HEK293 (cell line): ENCODE results near the gene ARHGAP45.
A peak's percentile ranks its signal among the peaks of the same experiment; 100 is the strongest.

Experiments
- AEBP2 ChIP-seq: fragments of 450-650 bp; formaldehyde crosslinking; IDR thresholded peaks from 2 replicates; pipeline ENCODE4 v1.5.1; 2016; ENCODE audit warnings: missing biosample characterization, missing genetic modification characterization, borderline replicate concordance
- CTCF ChIP-seq: fragments of 450-650 bp; formaldehyde crosslinking; IDR thresholded peaks from 2 replicates; pipeline ENCODE4 v1.5.1; 2016; ENCODE audit warnings: missing biosample characterization, missing genetic modification characterization
- EGR2 ChIP-seq: fragments of 450-650 bp; formaldehyde crosslinking; IDR thresholded peaks from 2 replicates; pipeline ENCODE4 v1.5.1; 2016; ENCODE audit warnings: low read depth, missing biosample characterization, missing genetic modification characterization
- GFI1B ChIP-seq: fragments of 450-650 bp; formaldehyde crosslinking; IDR thresholded peaks from 2 replicates; pipeline ENCODE4 v1.5.1; 2016; ENCODE audit warnings: missing biosample characterization, missing genetic modification characterization
- GLIS2 ChIP-seq: fragments of 450-650 bp; formaldehyde crosslinking; IDR thresholded peaks from 2 replicates; pipeline ENCODE4 v1.5.1; 2016; ENCODE audit warnings: missing biosample characterization, missing genetic modification characterization
- INSM2 ChIP-seq: fragments of 450-650 bp; formaldehyde crosslinking; IDR thresholded peaks from 2 replicates; pipeline ENCODE4 v1.5.1; 2016; ENCODE audit warnings: missing biosample characterization, missing genetic modification characterization
- KLF1 ChIP-seq: fragments of 450-650 bp; formaldehyde crosslinking; IDR thresholded peaks from 2 replicates; pipeline ENCODE4 v1.5.1; 2016; ENCODE audit warnings: missing biosample characterization, missing genetic modification characterization
- KLF10 ChIP-seq: fragments of 450-650 bp; IDR thresholded peaks from 2 replicates; pipeline ENCODE4 v1.5.1; 2018; ENCODE audit warnings: missing biosample characterization, mild to moderate bottlenecking, missing genetic modification characterization
- KLF16 ChIP-seq: fragments of 450-650 bp; formaldehyde crosslinking; IDR thresholded peaks from 2 replicates; pipeline ENCODE4 v1.5.1; 2017; ENCODE audit warnings: missing biosample characterization, missing genetic modification characterization
- KLF17 ChIP-seq: fragments of 450-650 bp; formaldehyde crosslinking; IDR thresholded peaks from 2 replicates; pipeline ENCODE4 v1.5.1; 2016; ENCODE audit warnings: missing biosample characterization, missing genetic modification characterization
- PRDM10 ChIP-seq: fragments of 450-650 bp; formaldehyde crosslinking; IDR thresholded peaks from 2 replicates; pipeline ENCODE4 v1.5.1; 2016; ENCODE audit warnings: missing biosample characterization, missing genetic modification characterization
- RBAK ChIP-seq: fragments of 450-650 bp; formaldehyde crosslinking; IDR thresholded peaks from 2 replicates; pipeline ENCODE4 v1.5.1; 2016; ENCODE audit warnings: missing biosample characterization, missing genetic modification characterization
- SCRT2 ChIP-seq: fragments of 450-650 bp; formaldehyde crosslinking; IDR thresholded peaks from 2 replicates; pipeline ENCODE4 v1.5.1; 2016; ENCODE audit warnings: missing biosample characterization, missing genetic modification characterization
- SP7 ChIP-seq: fragments of 450-650 bp; formaldehyde crosslinking; IDR thresholded peaks from 2 replicates; pipeline ENCODE4 v1.5.1; 2016; ENCODE audit warnings: missing biosample characterization, missing genetic modification characterization
- ZBTB7A ChIP-seq: fragments of 450-650 bp; formaldehyde crosslinking; IDR thresholded peaks from 2 replicates; pipeline ENCODE4 v1.5.1; 2016; ENCODE audit warnings: low read depth, missing biosample characterization, missing genetic modification characterization
- ZNF239 ChIP-seq: fragments of 450-650 bp; formaldehyde crosslinking; IDR thresholded peaks from 2 replicates; pipeline ENCODE4 v1.5.1; 2016; ENCODE audit warnings: missing biosample characterization, missing genetic modification characterization
- ZNF341 ChIP-seq: fragments of 450-650 bp; formaldehyde crosslinking; IDR thresholded peaks from 2 replicates; pipeline ENCODE4; 2016; ENCODE audit warnings: low read depth, missing biosample characterization, missing genetic modification characterization
- ZNF394 ChIP-seq: fragments of 450-650 bp; formaldehyde crosslinking; IDR thresholded peaks from 2 replicates; pipeline ENCODE4 v1.5.1; 2016; ENCODE audit warnings: missing biosample characterization, missing genetic modification characterization, mild to moderate bottlenecking, moderate library complexity, borderline replicate concordance
- ZNF48 ChIP-seq: fragments of 450-650 bp; formaldehyde crosslinking; IDR thresholded peaks from 2 replicates; pipeline ENCODE4 v1.5.1; 2016; ENCODE audit warnings: missing biosample characterization, missing genetic modification characterization
- ZNF529 ChIP-seq: fragments of 450-650 bp; formaldehyde crosslinking; IDR thresholded peaks from 2 replicates; pipeline ENCODE4 v1.5.1; 2017; ENCODE audit warnings: missing genetic modification characterization, missing biosample characterization; ENCODE audit not compliant: insufficient replicate concordance
- ZNF549 ChIP-seq: fragments of 450-650 bp; IDR thresholded peaks from 2 replicates; pipeline ENCODE4 v1.5.1; 2018; ENCODE audit warnings: missing biosample characterization, missing genetic modification characterization, mild to moderate bottlenecking, inconsistent platforms, moderate library complexity
- ZNF596 ChIP-seq: fragments of 450-650 bp; IDR thresholded peaks from 2 replicates; pipeline ENCODE4 v1.5.0; 2018; ENCODE audit warnings: missing biosample characterization, mild to moderate bottlenecking, missing genetic modification characterization, moderate library complexity
- ZNF777 ChIP-seq: fragments of 450-650 bp; formaldehyde crosslinking; IDR thresholded peaks from 2 replicates; pipeline ENCODE4 v1.5.1; 2017; ENCODE audit warnings: missing biosample characterization, missing genetic modification characterization, borderline replicate concordance
- ZNF791 ChIP-seq: fragments of 450-650 bp; formaldehyde crosslinking; IDR thresholded peaks from 2 replicates; pipeline ENCODE4 v1.5.1; 2016; ENCODE audit warnings: missing biosample characterization, missing genetic modification characterization
- ZNF843 ChIP-seq: fragments of 450-650 bp; formaldehyde crosslinking; IDR thresholded peaks from 2 replicates; pipeline ENCODE4 v1.5.1; 2016; ENCODE audit warnings: missing biosample characterization, missing genetic modification characterization
- ZSCAN16 ChIP-seq: fragments of 450-650 bp; formaldehyde crosslinking; IDR thresholded peaks from 2 replicates; pipeline ENCODE4 v1.5.1; 2016; ENCODE audit warnings: missing biosample characterization, missing genetic modification characterization

The ARHGAP45 gene

GRCh38 chr19:1113030-1113985, 46.3 kb downstream of the ARHGAP45 start (continued):
- TF ChIP-seq ZNF341 (peak; percentile 84), PRDM10 (peak; percentile 93), RBAK (tag by site-specific recombination) (no peak), ZNF791 (no peak), ZNF239 (no peak), GFI1B (tag by site-specific recombination) (no peak), CTCF (peak; percentile 91), ZNF529 (tag by site-specific recombination) (no peak), ZNF843 (tag by site-specific recombination) (peak; percentile 65), KLF16 (tag by site-specific recombination) (peak; percentile 98), GLIS2 (tag by site-specific recombination) (peak; percentile 78), AEBP2 (tag by site-specific recombination) (no peak), SP7 (tag by site-specific recombination) (peak; percentile 72), ZNF48 (tag by site-specific recombination) (no peak), ZNF549 (no peak), INSM2 (peak; percentile 50; the same call in 1 of the 2 replicates), ZNF394 (tag by site-specific recombination) (no peak), ZBTB7A (peak; percentile 60; the same call in 1 of the 2 replicates), KLF17 (tag by site-specific recombination) (peak; percentile 85; the same call in 1 of the 2 replicates), ZNF777 (tag by site-specific recombination) (no peak), EGR2 (tag by site-specific recombination) (peak; percentile 93), ZSCAN16 (no peak), ZNF596 (no peak), KLF1 (tag by site-specific recombination) (peak; percentile 95), KLF10 (peak; percentile 96), SCRT2 (no peak)
